HG02571 (cell line): ENCODE results near the gene CHD8.
A peak's percentile ranks its signal among the peaks of the same experiment; 100 is the strongest.

Source experiments
- ATAC-seq: cut with Tn5 transposase; IDR thresholded peaks from one replicate; pipeline ENCODE4 v1.9.1; 2021; ENCODE audit warnings: mild to moderate bottlenecking, moderate library complexity; ENCODE audit not compliant: unreplicated experiment

The CHD8 gene

DNA sequence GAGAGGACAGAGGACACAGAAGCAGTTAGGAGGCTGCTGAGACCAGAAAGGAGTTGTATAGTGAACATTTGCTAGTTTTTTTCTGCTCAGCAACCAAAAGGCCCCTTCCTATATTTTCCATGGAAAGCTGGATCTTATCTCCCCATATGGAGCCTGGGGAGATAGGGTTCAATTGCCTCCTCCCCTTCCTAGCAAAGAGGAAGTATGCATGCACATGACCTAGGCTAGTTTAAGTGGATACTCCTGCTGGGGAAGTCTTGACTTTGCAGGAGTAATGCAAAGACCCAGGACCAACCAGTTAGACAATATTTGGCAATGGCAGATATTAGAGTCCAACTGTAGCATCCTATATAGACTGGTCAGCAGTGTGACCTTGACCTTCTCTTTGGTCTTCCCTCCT is 15.1 kb downstream of the CHD8 start:
- ATAC-seq = no peak

DNA sequence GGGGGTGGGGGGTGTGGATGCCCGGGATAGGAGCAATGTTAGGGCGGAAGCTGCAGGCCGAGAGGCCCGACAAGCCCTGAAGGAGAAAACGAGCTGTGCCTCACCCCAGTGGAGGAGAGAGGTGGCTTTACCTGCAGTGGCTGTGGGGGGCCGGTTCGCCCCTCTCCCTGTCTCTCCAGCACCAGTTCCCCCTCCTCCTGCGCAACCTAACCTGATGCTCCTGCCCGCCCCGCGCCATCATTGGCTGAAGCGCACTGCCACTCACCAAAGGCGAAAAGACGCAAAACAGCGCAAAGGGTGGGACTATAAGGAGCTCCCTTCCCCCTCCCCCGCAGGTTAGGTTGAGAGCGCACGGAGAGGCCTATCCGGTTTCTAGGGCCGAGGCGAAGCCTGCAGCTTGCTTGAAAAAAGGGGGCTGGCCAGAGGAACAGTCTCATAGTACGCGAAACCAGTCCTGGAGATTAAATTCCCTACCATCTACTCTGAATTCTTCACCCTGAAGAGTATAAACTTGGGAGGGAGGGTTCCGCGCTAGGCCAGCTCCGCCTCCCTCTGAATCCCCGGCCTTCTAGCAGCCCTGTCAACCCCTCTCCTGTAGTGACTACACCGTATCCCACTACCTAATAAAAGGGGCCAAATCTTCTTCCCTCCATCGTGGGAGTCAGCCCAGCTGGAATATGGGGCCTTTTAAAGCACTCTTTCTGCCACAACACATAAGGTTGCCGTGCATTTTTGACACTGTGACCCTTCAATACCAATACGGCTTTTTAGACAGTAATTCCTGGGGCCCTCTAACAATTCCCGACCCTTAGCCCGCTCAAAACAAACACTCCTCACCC is 18.6 kb downstream of the CHD8 start:
- peak; percentile 99 for ATAC-seq

DNA sequence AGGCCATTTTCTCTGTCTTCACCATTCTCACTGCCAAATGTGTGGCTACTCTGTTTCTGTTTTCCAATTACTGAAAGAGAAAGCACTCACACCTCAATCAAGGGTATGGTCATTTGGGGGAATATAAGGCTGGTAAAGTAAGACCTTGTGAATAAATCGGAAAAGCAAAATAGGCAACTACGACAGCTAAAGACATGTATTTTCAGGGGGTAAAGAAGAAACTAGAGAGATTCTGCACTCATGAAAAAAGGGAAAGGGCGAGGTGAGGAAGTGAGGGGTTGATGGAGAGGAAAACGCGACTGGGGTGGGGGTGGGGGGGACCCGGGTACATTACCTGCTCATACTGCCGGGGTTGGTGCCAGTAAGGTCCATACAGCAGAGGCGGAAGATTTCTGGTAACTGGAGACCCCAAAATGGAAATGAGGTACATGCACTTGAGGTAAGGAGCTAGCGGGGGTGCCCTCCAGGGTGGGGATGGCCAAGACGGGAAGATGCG is 19.3 kb downstream of the CHD8 start:
- ATAC-seq = no peak

DNA sequence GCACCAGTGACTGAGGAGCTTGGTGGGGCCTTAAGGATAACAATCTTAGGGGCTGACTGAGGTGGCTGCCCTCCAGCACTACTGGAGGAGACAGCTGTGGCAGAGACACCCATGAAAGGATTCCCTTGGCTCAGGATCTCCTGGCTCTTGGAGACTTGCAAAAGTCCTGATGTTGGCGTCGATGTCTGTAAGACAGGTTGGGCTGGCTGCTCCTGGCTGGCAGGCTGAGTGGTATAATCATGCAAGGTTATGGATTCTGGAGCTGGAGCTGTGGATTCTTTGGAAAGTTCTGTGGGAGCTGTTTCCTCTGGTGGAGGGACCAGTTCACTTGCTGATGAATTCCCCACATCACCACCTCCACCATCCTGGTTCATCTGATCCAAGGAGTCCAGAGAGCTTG is 24.8 kb downstream of the CHD8 start:
- no peak for ATAC-seq

- no peak for ATAC-seq
Observed at GRCh38 chr14:21428930-21429329, 27.0 kb downstream of the CHD8 start.

- no peak for ATAC-seq
Observed at GRCh38 chr14:21426692-21427091, 29.2 kb downstream of the CHD8 start.

DNA sequence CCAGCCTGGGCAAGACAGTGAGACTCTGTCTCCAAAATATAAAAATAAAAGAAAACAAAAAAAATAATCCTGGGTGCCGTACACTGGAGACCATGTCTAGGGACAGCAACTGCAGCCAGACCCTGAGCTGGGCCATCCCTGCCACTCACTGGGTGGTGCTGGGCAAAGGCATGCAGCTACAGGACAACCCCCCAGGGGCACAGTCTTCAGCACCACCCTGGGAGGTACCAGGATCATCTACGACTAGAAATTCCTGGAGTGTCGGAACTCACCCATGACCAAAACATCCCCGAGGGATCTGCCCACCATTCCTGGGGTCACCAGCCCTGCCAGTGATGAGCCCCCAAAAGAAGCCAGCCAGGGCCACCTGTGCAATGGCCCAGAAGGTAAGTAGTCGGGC is 36.4 kb downstream of the CHD8 start:
- no peak for ATAC-seq

DNA sequence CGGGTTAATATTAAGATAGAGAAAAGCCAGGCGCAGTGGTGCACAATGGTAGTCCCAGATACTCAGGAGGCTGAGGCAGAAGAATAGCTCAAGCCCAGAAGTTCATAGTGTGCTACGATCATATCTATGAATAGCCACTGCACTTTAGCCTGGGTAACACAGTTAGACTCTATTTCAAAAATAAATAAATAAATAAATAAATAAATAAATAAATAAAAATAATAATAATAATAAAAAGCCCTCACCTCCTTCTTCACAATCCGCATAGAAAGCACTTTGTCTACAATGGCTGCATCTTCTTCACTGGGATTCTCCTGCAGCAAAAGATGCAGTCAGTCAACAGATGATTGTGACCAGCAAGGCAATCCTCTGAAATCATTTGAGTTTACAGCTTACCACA is 40.6 kb downstream of the CHD8 start:
- ATAC-seq = no peak

DNA sequence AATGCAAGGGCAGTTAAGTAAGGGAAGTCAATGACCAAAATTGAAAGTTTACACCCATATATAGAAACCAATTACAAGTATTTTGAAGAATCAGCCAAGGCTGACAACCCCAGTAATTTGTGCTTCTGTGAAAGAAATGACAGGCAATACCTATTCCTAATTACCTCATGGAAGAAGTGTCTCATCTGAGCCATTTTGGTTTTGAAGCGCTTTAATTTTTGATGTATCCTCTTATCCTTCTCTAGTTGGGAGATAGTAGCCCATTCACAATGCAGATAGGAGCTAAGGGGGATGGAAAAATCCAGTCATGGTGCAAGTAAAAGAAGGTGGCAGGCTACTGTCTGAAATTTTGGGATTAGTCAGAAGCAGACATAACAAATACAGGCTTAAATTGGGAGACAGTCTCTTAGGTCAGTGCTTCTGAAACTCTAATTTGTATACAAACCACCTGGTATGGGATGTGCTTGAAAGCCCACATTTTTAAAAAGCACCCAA is 41.7 kb downstream of the CHD8 start:
- no peak for ATAC-seq

- ATAC-seq = no peak
Observed at GRCh38 chr14:21408147-21408546, 47.8 kb downstream of the CHD8 start.

GRCh38 chr14:21406213-21406612 is 49.7 kb downstream of the CHD8 start:
- ATAC-seq = no peak

DNA sequence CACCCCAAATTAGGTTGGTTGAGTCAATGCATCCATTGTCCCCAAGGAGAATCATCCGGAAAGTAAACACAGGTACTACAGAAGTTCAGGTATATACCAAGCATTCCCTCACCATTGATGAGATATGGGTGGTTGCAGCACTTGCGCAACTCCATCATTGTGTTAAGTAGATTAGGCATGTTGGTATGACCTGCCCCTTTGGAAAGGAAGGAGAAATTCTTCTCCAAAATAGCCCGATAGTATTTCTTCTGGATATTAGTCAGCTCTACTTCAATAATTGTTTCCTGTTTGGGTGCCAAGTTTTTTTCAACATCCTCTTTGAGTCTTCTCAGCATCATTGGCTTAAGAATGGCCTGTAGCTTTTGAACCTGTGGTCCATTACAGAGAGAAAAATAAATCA is 50.8 kb downstream of the CHD8 start:
- ATAC-seq = no peak

GRCh38 chr14:21399311-21399870 is 56.5 kb downstream of the CHD8 start:
- no peak for ATAC-seq

DNA sequence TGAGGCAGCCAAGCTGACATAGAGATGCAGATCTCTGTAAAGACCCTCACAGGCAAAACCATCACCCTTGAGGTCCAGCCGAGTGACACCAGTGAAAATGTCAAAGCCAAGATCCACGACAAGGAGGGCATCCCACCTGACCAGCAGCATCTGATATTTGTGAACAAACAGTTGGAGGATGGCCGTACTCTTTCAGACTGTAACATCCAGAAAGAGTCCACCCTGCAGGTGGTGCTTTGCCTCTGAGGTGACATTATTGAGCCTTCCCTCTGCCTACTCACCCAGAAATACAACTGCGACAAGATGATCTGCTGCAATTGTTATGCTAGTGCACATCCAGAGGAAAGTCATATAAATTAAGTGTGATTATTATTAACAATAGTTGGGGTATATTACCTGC is 57.0 kb downstream of the CHD8 start:
- no peak for ATAC-seq

DNA sequence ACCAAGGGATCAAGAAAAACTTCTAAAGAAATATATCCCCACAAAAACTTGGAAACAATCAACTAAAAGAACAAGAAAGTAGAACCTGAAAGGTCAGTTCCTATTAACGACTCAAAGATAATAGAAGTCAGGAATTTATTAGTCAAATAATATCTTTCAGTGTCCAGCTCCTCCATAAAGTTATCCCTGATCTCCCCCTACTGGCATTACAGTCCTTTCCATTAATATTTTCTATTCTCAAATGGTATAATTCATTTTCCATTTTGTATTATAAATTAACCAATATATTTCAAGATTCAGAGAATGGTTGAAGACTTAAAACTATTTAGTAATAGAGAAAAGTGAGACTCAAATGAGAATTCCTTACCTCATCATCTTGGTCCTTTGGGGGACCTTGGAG is 60.5 kb downstream of the CHD8 start:
- ATAC-seq = no peak

- no peak for ATAC-seq
Observed at GRCh38 chr14:21385188-21385904, 70.6 kb downstream of the CHD8 start.

GRCh38 chr14:21384494-21384851 is 71.5 kb downstream of the CHD8 start:
- ATAC-seq = no peak

DNA sequence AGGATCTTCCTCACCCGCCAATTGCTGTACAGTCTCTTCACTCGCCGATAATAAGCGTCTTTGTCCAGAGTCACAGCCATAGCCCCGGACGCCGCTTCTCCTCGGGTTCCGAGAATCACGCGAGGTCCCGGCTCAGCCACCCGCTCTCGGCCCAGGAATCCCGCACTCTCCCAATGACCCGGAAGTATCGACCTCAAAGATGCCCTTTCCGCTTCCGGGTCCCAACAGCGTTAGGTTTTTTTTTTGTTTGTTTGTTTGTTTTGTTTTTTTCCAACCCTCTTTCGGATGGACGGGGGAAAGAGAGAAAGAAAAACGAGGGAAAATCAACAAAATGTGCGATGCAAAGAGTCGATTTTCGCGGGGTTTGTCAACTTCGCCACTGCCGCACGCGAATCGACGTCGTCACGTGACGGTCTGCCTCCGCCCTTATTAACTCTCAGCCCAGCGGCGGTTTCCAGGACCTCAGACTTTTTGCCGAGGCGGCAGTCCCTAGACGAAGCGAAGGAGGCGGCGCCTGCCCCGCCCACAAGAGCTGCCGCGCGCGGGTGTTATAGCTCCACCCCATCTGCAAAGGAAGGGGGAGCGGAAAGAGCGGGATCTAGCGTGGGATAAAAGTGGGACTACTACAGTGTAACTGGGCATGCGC is 72.0 kb downstream of the CHD8 start, which contains the start of gene SUPT16H:
SUPT16H (minus strand) TSS at position 172 of the 646 bp plus-strand sequence; CDS start at position 80, 92 bp downstream.
- peak; percentile 88 for ATAC-seq

GRCh38 chr14:21382886-21383847 is 72.8 kb downstream of the CHD8 start:
- ATAC-seq = peak; percentile 31

- no peak for ATAC-seq
Observed at GRCh38 chr14:21382095-21382494, 73.8 kb downstream of the CHD8 start.
